Activated CD8-positive, alpha-beta memory T cell treated with anti-CD3 and anti-CD28 coated beads, Interleukin-2, amount 50 U/mL, for 1 hour (primary cell): ENCODE measurements around the gene PDE6H.

Source experiments
- DNase-seq: peaks from one replicate; pipeline ENCODE4 v3.0.0-alpha.2; 2020; ENCODE audit errors: extremely low read depth

The PDE6H gene

DNA sequence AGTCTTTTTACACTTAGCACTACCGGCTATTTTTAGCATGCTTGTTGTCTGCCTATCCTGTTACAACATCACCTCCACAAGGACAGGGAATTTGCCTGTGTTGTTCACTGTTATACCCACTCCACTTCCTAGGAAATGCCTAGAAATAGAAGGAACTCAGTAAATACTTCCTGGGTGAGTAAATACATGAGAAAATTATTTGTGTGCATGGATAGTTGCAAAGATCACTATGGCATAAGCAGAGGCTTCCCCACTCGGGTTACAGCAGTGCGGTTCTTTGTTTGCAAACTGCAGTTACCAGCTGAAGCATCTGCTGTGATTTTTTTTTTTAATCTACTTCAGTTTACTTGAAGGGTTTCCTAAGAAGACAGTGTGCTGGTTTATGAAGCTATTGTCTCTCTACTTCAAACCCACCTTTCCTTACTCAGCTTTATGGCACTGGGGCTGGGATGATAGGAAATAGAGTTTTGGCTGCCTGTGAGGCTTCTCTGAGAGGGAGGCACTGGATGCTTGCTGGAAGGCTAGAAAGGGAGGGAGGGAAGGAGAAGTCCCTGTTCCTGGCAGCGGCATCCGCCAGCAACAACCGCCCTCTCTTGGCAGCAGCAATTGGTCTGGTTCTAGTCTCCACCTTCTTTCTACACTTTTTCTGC, 29.0 kb downstream of the PDE6H start:
- no peak for DNase-seq

DNA sequence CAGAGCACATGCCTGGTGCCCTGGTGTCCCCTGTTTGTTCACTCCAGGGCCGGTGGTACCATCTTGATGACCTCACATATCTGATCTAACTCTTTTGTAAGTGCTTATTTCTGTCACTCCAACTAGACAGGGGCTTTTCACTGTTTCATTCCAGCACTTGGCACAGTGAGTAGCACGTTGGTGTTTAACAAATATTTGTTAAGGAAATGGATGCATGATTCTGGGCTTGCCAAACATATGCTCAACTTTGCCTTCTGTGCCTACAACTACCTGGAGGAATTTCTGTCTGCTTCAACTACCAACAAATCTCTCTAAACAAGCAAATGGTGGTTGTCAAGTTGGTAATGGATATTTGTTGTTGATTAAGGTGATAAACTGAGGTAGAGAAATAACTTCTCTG, 31.6 kb downstream of the PDE6H start:
- DNase-seq: no peak

DNA sequence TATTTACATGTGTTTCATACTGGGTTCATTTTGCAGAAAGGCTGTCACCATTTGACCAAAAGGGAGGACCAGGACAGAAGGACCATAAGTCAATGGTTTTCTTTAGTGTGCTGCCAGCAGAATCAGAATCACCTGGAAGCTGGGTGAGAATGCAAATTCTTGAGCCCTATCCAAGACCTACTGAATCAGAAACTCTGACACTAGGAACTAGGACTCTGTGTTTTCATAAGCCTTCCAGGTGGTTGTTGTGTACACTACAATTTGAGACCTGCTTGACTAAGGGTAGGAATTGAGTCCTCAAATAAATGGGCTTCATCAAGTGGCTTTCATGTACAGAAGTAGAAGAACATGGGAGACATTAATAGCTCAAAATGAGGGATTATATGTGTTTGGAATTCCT, 32.2 kb downstream of the PDE6H start:
- DNase-seq: no peak

- no peak for DNase-seq
Observed at GRCh38 chr12:15007551-15007950, 34.7 kb downstream of the PDE6H start.

- no peak for DNase-seq
Observed at GRCh38 chr12:15011162-15011561, 38.3 kb downstream of the PDE6H start.

DNA sequence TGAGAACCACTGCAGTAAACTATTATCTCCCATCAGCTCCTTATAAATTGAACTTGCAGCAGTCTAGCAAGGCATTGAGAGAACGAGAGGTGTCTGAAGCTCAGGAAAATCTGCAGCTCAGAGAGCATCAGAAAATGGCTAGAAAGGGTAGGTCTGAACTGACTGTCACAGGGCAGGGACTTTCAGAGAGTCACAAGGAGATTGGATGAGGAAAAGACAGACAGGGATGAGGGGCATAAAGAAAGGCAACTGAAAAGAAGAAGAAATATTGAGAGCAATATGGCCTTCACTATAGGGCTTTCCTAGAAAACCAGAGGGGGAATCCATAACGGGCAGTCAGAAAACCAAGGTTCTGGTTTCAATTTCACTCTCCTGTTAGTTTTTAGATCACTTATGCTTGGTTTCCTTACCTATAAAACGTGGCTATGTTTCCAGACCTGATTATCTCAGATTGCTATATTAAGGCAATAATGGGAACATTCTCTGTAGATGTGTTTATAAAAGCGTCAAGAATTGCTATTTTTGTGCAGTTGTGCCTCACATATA, 40.9 kb downstream of the PDE6H start:
- DNase-seq: no peak

- no peak for DNase-seq
Observed at GRCh38 chr12:15014708-15015107, 41.9 kb downstream of the PDE6H start.

DNA sequence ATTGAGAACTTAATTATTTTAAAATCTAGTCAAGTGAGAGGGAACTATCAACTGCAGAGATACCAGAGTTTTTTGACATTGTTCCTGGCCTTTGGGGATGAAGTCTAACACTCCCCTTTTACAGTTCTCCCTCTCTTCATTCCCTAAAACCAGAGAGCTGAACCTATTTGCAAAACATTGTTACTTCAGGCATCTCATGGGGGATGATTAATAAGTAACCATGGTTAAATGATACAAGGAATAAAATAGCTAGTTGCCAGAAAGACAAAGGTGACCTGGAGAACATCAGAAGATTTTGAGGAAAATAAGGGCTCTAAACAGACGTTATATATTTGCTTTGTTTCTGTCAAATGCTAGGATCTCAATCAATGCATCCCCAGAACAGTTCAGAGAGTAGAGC, 42.3 kb downstream of the PDE6H start:
- no peak for DNase-seq

- no peak for DNase-seq
Observed at GRCh38 chr12:15020156-15020555, 47.3 kb downstream of the PDE6H start.
